Neuron (in vitro differentiated cells): ENCODE results near the gene CDH1.
"Not testable (repeated sequence)": the region's sequence is repeated elsewhere in the genome, so short reads cannot be mapped to it uniquely, and the experiment has no call there.

Source experiments
- H2AFZ ChIP-seq: one replicate; pipeline ENCODE4 v1.6.1; 2013; ENCODE audit warnings: low read depth, mild to moderate bottlenecking, inconsistent platforms, low read length, moderate library complexity
- H3K27me3 ChIP-seq: one replicate; pipeline ENCODE4 v1.6.1; 2013; ENCODE audit warnings: low read length; ENCODE audit not compliant: insufficient read depth
- H3K36me3 ChIP-seq: one replicate; pipeline ENCODE4 v1.6.1; 2013; ENCODE audit warnings: low read length; ENCODE audit not compliant: insufficient read depth
- H3K4me1 ChIP-seq: one replicate; pipeline ENCODE4 v1.6.1; 2013; ENCODE audit warnings: low read length; ENCODE audit not compliant: insufficient read depth
- H3K4me3 ChIP-seq: 2 replicates; pipeline ENCODE4 v1.5.1; 2013; ENCODE audit warnings: mild to moderate bottlenecking, low read length, moderate library complexity
- H3K9me3 ChIP-seq: one replicate; pipeline ENCODE4 v1.6.1; 2013; ENCODE audit warnings: low read length

Gene CDH1

DNA sequence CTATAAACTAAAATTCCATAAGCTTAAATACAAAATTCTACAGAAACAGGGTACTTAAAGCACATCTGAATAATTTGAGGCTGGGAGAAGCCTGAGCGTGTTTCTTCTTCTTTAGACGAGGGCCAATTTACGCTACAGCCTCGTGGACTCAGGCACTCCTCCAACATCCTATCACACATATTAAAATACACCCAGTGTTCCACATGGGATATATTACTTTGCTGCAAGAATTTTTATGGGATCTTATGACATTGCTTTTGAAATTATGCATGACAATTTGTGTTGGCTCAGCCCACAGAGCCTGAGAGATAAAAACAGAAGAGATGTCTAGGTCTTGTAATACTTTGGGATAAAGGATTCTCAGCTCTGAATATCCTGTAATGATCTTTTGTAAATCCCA lies 102.7 kb downstream of the CDH1 start:
- no peaks in the 10 kb centered on the region for H3K27me3 ChIP-seq
- H3K9me3 ChIP-seq: no peaks in the 10 kb centered on the region
- H3K36me3 ChIP-seq: no peaks in the 10 kb centered on the region
- no peak overlapping the region for H2AFZ ChIP-seq
- peaks cover 8% of the 10 kb centered on the region for H3K4me1 ChIP-seq
- no peak overlapping the region for H3K4me3 ChIP-seq

DNA sequence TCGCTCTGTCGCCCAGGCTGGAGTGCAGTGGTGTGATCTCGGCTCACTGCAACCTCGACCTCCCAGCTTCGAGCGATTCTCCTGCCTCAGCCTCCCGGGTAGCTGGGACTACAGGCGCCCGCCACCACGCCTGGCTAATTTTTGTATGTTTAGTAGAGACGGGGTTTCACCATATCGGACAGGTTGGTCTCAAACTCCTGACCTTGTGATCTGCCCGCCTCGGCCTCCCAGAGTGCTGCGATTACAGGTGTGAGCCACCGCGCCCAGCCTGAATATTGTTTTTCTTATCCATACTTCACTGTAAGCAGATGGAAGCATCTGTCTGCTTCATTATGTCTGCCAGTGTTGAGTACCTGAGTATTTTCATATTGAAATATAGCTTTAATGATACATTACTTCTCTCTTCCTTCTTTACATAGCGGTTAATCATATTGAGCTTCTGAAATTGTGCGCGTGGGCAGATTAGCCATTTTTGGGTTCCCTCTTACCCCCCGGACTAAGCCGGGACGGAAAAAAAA lies 105.9 kb downstream of the CDH1 start:
- H3K36me3 ChIP-seq, H3K4me1 ChIP-seq, H3K9me3 ChIP-seq, H3K27me3 ChIP-seq: not testable (repeated sequence)
- peak overlapping the region; percentile 89 for H2AFZ ChIP-seq
- peak overlapping the region; percentile 94 for H3K4me3 ChIP-seq

DNA sequence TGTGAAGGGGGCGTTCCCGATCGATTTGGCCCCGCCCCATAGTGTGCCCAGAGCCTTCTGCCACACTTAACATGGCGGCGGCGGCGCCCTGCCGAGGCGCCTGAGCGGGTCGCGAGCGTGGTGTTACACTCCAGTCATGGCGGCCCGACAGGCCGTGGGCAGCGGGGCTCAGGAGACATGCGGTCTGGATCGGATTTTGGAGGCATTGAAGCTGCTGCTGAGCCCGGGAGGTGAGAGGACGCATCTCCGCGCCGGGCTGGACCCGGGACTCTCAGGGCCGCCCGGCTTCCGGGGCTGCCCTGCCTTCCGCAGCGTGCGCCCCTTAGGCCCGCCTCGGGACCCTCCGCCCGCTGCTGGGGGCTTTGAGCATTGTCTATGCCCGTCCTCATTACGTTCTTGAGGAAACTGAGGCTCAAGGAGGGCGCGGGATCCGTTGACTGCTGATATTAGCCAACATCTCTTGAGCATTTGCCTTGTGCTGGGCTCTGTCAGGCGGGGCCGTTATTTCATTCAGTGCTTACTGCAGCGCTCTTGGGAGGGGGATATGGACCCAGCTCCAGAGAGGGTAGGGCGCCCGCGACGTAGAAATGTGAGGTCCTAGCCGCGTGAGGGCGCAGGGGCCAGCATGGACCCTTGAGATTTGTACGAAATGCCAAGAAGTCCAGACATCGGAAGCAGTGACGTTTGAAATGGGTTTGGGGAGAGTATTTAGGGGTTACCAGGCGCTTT lies 106.6 kb downstream of the CDH1 start, which contains the start of gene TANGO6:
Gene TANGO6 (plus strand): TSS at position 50 of the 729 bp plus-strand sequence. CDS start 87 bp downstream, at position 137.
- Histone ChIP-seq H3K36me3 (no peaks in the 10 kb centered on the region), H3K4me1 (peaks cover 8% of the 10 kb centered on the region), H3K9me3 (no peaks in the 10 kb centered on the region), H3K27me3 (no peaks in the 10 kb centered on the region), H3K4me3 (peak within 1 kb of the TSS; percentile 94), H2AFZ (peak within 1 kb of the TSS; percentile 89)

GRCh38 chr16:68844211-68844564 lies 107.1 kb downstream of the CDH1 start:
- Histone ChIP-seq H2AFZ (peak overlapping the region; percentile 89), H3K27me3 (no peaks in the 10 kb centered on the region), H3K4me1 (peaks cover 8% of the 10 kb centered on the region), H3K9me3 (no peaks in the 10 kb centered on the region), H3K36me3 (no peaks in the 10 kb centered on the region), H3K4me3 (peak overlapping the region; percentile 94)

GRCh38 chr16:68848786-68849185 lies 111.7 kb downstream of the CDH1 start:
- Histone ChIP-seq H3K27me3 (no peaks in the 10 kb centered on the region), H3K4me3 (no peak overlapping the region), H3K36me3 (no peaks in the 10 kb centered on the region), H2AFZ (no peak overlapping the region), H3K9me3 (no peaks in the 10 kb centered on the region), H3K4me1 (peaks cover 8% of the 10 kb centered on the region)

DNA sequence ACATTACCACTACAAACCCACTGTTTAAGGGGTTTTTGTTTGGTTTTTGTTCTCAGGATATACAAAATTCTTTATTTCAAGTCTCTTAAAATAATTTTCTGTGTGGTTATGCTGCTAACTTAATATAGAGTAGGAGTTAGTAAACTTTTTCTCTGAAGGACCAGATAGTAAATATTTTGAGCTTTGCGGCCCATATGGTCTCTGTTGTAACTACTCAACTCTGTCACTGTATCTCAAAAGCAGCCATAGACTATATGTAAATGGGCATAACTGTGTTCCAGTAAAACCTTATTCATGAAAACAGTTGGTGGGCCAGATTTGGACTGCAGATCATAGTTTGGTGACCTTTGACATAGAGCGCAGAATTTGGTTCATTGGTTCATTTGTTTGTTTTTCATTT lies 113.4 kb downstream of the CDH1 start:
- H3K27me3 ChIP-seq: no peaks in the 10 kb centered on the region
- H3K36me3 ChIP-seq: no peaks in the 10 kb centered on the region
- H2AFZ ChIP-seq: no peak overlapping the region
- H3K4me1 ChIP-seq: no peaks in the 10 kb centered on the region
- H3K4me3 ChIP-seq: no peak overlapping the region
- H3K9me3 ChIP-seq: no peaks in the 10 kb centered on the region

DNA sequence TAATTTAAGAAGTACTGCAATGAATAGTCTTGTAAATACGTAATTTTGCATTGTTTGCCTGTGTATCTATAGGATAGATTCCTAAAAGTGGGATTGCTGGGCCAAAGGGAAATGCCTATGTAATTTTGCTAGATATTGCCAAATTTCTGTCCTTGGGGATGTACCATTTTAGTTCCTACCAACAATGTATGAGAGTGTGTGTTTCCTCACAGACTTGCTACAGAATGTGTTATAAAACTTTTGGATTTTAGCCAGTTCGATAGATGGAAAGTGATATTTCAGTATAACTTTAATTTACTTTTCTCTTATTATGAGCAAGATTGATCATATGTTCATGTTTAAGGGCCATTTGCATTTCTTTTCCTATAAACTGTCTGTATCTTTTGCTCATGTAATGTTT lies 114.5 kb downstream of the CDH1 start:
- Histone ChIP-seq H2AFZ (no peak overlapping the region), H3K4me3 (no peak overlapping the region), H3K27me3 (no peaks in the 10 kb centered on the region), H3K36me3 (no peaks in the 10 kb centered on the region), H3K9me3 (no peaks in the 10 kb centered on the region), H3K4me1 (no peaks in the 10 kb centered on the region)

- no peak overlapping the region for H2AFZ ChIP-seq
- H3K36me3 ChIP-seq: peaks cover 9% of the 10 kb centered on the region
Observed at GRCh38 chr16:68857479-68857878, 120.4 kb downstream of the CDH1 start.

GRCh38 chr16:68859828-68860227 lies 122.7 kb downstream of the CDH1 start:
- H3K4me3 ChIP-seq: no peak overlapping the region
- no peaks in the 10 kb centered on the region for H3K4me1 ChIP-seq
- no peaks in the 10 kb centered on the region for H3K9me3 ChIP-seq
- H3K36me3 ChIP-seq: peaks cover 14% of the 10 kb centered on the region
- H3K27me3 ChIP-seq: no peaks in the 10 kb centered on the region
- H2AFZ ChIP-seq: no peak overlapping the region

More at GRCh38 chr16:68857479-68857878, 120.4 kb downstream of the CDH1 start:
- Histone ChIP-seq H3K27me3 (no peaks in the 10 kb centered on the region), H3K4me1 (no peaks in the 10 kb centered on the region), H3K4me3 (no peak overlapping the region), H3K9me3 (no peaks in the 10 kb centered on the region)

- Histone ChIP-seq H3K4me1 (no peaks in the 10 kb centered on the region), H3K27me3 (no peaks in the 10 kb centered on the region), H3K36me3 (peaks cover 14% of the 10 kb centered on the region), H3K4me3 (no peak overlapping the region), H2AFZ (no peak overlapping the region), H3K9me3 (no peaks in the 10 kb centered on the region)
Observed at GRCh38 chr16:68860978-68861892, 124.1 kb downstream of the CDH1 start.

DNA sequence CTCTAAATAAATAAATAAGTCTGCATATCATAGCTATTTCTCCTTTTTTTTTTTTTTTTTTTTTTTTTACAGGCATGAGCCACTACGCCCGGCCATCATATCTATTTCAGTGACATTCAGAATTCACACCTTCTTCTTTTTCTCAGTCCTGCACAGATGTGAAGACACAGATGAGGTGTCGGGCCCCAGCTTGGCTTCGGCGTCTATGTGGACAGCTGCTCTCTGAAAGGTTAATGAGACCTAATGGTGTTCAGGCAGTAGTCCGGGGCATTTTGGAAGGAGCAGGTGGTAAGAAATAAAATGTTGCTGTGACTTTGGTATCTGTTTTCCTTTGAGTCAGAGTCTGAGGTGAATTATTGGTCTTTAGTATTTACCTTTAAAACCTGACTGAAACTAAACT lies 129.8 kb downstream of the CDH1 start:
- no peaks in the 10 kb centered on the region for H3K4me1 ChIP-seq
- no peaks in the 10 kb centered on the region for H3K9me3 ChIP-seq
- no peak overlapping the region for H3K4me3 ChIP-seq
- peaks cover 5% of the 10 kb centered on the region for H3K36me3 ChIP-seq
- H2AFZ ChIP-seq: no peak overlapping the region
- H3K27me3 ChIP-seq: no peaks in the 10 kb centered on the region

DNA sequence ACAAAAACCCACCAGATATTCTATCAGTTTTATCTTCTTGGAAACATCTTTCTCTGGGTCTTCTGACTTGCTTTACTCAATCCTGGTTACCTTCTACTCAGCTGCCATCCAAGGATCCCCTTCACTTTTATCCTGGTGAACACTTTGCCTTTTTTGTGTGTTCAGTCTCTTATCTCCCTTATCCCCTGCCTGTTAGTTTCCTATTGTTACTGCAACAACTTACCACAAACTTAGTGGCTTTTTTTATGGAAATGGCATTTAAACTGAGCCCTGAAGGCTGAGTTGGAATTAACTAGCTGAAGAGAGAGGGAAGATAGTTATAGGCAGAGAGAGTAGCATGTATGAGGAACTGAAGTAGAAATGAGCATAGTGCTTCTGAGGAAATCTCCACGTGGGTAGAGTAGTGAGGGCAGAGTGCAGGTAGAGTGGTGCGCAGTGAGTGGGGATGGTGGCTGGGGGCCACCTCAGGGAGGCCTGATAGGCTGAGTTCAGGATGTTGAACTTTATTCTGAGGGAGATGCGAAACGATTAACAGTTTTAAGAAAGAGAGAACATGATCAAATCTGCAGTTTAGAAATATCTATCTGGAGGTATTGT lies 132.5 kb downstream of the CDH1 start:
- no peak overlapping the region for H3K4me3 ChIP-seq
- H3K4me1 ChIP-seq: peaks cover 10% of the 10 kb centered on the region
- H3K27me3 ChIP-seq: no peaks in the 10 kb centered on the region
- no peak overlapping the region for H2AFZ ChIP-seq
- H3K36me3 ChIP-seq: peaks cover 4% of the 10 kb centered on the region
- no peaks in the 10 kb centered on the region for H3K9me3 ChIP-seq
